ENCODE measurements around the gene C12orf56. TPM values are rescaled to one million over a fixed set of nuclear protein-coding genes. Genes with fewer than 3 reads are reported as not detected.

C12orf56 gene
- total and polyA plus RNA-seq, 9 of the 15 experiments (the other 6 are each of a cell fraction or from before 2014, with no cell fraction given), result 0.40 to 4.8 (median 1.2) TPM

GRCh38 chr12:64222009-64222765 lies 168.4 kb downstream of the C12orf56 start, which contains the start of gene KICS2 (continued):
- no peak for TF ChIP-seq PATZ1 (CRISPR knock-in tag; IDR thresholded peaks at IDR 0.05; ENCODE audit: borderline replicate concordance)
- TF ChIP-seq E2F5 (CRISPR knock-in tag; IDR thresholded peaks at IDR 0.05), result peak; percentile 55; the same call in 1 of the 2 replicates
- TF ChIP-seq ZFP30 (CRISPR knock-in tag; IDR thresholded peaks at IDR 0.05; ENCODE audit: borderline replicate concordance), result no peak
- no peak; the same call in 1 of the 2 replicates for TF ChIP-seq RERE (CRISPR knock-in tag; IDR thresholded peaks at IDR 0.05; ENCODE audit: borderline replicate concordance)
- no peak for TF ChIP-seq LEF1 (IDR thresholded peaks at IDR 0.05)
- peak; percentile 98 for TF ChIP-seq MXD1 (CRISPR knock-in tag; IDR thresholded peaks at IDR 0.05; ENCODE audit: borderline replicate concordance, poor library complexity, severe bottlenecking)
- peak; percentile 98 for TF ChIP-seq CREM (IDR thresholded peaks at IDR 0.05; ENCODE audit: low read depth)
- peak; percentile 77 for TF ChIP-seq RBBP5 (IDR thresholded peaks at IDR 0.05; ENCODE audit: borderline replicate concordance, insufficient read depth, low read length, poor library complexity, severe bottlenecking)
- TF ChIP-seq KAT7 (CRISPR knock-in tag; IDR thresholded peaks at IDR 0.05; ENCODE audit: borderline replicate concordance), result peak; percentile 89; the same call in 1 of the 2 replicates
- peak; percentile 96 for TF ChIP-seq NCOA1 (IDR thresholded peaks at IDR 0.05; ENCODE audit: low read depth)
- TF ChIP-seq, protein P1, sequence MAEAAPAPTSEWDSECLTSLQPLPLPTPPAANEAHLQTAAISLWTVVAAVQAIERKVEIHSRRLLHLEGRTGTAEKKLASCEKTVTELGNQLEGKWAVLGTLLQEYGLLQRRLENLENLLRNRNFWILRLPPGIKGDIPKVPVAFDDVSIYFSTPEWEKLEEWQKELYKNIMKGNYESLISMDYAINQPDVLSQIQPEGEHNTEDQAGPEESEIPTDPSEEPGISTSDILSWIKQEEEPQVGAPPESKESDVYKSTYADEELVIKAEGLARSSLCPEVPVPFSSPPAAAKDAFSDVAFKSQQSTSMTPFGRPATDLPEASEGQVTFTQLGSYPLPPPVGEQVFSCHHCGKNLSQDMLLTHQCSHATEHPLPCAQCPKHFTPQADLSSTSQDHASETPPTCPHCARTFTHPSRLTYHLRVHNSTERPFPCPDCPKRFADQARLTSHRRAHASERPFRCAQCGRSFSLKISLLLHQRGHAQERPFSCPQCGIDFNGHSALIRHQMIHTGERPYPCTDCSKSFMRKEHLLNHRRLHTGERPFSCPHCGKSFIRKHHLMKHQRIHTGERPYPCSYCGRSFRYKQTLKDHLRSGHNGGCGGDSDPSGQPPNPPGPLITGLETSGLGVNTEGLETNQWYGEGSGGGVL (CRISPR knock-in tag; IDR thresholded peaks at IDR 0.05), result no peak
- TF ChIP-seq NFRKB (IDR thresholded peaks at IDR 0.05; ENCODE audit: low read depth), result no peak

All from K562 (cell line).